Smooth muscle cell of the umbilical artery (primary cell): ENCODE measurements around the gene ATP13A2. TPM values are rescaled to one million over a fixed set of nuclear protein-coding genes. Genes with fewer than 3 reads are reported as not detected.

Experiments used
- total RNA-seq: library from RNA; depleted of rRNA; stranded (reverse); fragments of >200 nt; gene quantifications from 2 replicates; pipeline ENCODE4 v1.2.3, GENCODE V29; 2014

Gene ATP13A2, protein sequence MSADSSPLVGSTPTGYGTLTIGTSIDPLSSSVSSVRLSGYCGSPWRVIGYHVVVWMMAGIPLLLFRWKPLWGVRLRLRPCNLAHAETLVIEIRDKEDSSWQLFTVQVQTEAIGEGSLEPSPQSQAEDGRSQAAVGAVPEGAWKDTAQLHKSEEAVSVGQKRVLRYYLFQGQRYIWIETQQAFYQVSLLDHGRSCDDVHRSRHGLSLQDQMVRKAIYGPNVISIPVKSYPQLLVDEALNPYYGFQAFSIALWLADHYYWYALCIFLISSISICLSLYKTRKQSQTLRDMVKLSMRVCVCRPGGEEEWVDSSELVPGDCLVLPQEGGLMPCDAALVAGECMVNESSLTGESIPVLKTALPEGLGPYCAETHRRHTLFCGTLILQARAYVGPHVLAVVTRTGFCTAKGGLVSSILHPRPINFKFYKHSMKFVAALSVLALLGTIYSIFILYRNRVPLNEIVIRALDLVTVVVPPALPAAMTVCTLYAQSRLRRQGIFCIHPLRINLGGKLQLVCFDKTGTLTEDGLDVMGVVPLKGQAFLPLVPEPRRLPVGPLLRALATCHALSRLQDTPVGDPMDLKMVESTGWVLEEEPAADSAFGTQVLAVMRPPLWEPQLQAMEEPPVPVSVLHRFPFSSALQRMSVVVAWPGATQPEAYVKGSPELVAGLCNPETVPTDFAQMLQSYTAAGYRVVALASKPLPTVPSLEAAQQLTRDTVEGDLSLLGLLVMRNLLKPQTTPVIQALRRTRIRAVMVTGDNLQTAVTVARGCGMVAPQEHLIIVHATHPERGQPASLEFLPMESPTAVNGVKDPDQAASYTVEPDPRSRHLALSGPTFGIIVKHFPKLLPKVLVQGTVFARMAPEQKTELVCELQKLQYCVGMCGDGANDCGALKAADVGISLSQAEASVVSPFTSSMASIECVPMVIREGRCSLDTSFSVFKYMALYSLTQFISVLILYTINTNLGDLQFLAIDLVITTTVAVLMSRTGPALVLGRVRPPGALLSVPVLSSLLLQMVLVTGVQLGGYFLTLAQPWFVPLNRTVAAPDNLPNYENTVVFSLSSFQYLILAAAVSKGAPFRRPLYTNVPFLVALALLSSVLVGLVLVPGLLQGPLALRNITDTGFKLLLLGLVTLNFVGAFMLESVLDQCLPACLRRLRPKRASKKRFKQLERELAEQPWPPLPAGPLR
- total RNA-seq, result 38.9 and 85.3 TPM in 2 replicates

GRCh38 chr1:17011439-17012307, at the start of gene ATP13A2:
Gene ATP13A2, minus strand, starts transcription at chr1:17011928. Its CDS starts 190 bp downstream, at chr1:17011738.

GRCh38 chr1:17053685-17054410, 42.1 kb upstream of the ATP13A2 start, which contains the start of gene SDHB:
Gene SDHB, minus strand, starts transcription at chr1:17054032. Its CDS starts 13 bp downstream, at chr1:17054019.

GRCh38 chr1:16980473-16981268, 31.1 kb downstream of the ATP13A2 start, which contains the start of gene MFAP2:
Gene MFAP2, minus strand, starts transcription at chr1:16980620. Its CDS starts 2,347 bp downstream, at chr1:16978273.

Other genes starting within 250 kb of the ATP13A2 start
- gene RNU1-2, start 115.9 kb downstream of the ATP13A2 start, total RNA-seq, result under 0.01 TPM in 2 replicates
- gene CROCC, start 90.0 kb downstream of the ATP13A2 start, total RNA-seq, result 14.2 and 20.5 TPM in 2 replicates
- 34.6 and 44.5 TPM in 2 replicates for gene MFAP2, start 31.3 kb downstream of the ATP13A2 start, total RNA-seq
- gene SDHB, start 42.1 kb upstream of the ATP13A2 start, total RNA-seq, result 96.5 and 99.8 TPM in 2 replicates
- gene PADI2, start 107.5 kb upstream of the ATP13A2 start, total RNA-seq, result 0.18 TPM in 1 of 2 replicates, not detected in the other
- gene PADI1, start 193.2 kb upstream of the ATP13A2 start, total RNA-seq, result under 0.01 and 0.18 TPM in 2 replicates
- gene PADI3, start 237.2 kb upstream of the ATP13A2 start, total RNA-seq, result under 0.01 and 0.14 TPM in 2 replicates